Epidermal melanocyte (primary cell): ENCODE data around the gene ZIC3.

Experiments used
- DNase-seq: peaks from one replicate; pipeline ENCODE4 v3.0.0; 2011; ENCODE audit warnings: low spot score; ENCODE audit not compliant: insufficient read length

ZIC3 gene

GRCh38 chrX:137573324-137574101 lies 7.6 kb downstream of the ZIC3 start:
- no peak for DNase-seq

GRCh38 chrX:137574102-137574783 lies 8.3 kb downstream of the ZIC3 start:
- no peak for DNase-seq

GRCh38 chrX:137574784-137575293 lies 8.9 kb downstream of the ZIC3 start:
- DNase-seq: no peak

GRCh38 chrX:137575596-137576255 lies 9.8 kb downstream of the ZIC3 start:
- no peak for DNase-seq

- DNase-seq: no peak
These were observed 21.2 kb downstream of the ZIC3 start for GRCh38 chrX:137587151-137587550.

GRCh38 chrX:137600769-137601168 lies 34.8 kb downstream of the ZIC3 start:
- DNase-seq: no peak
